GM12801 (cell line): ENCODE data around the gene RNH1.

ENCODE experiments used
- CTCF ChIP-seq: IDR thresholded peaks from one replicate; pipeline ENCODE4 v1.5.1; 2011; ENCODE audit warnings: control low read depth; ENCODE audit not compliant: insufficient read length; ENCODE audit errors: extremely low read depth

RNH1 gene

GRCh38 chr11:535519-536454 lies 28.7 kb upstream of the RNH1 start, which contains the start of gene HRAS:
Gene HRAS (minus strand): TSS chr11:535576.
- TF ChIP-seq CTCF = no peak

DNA sequence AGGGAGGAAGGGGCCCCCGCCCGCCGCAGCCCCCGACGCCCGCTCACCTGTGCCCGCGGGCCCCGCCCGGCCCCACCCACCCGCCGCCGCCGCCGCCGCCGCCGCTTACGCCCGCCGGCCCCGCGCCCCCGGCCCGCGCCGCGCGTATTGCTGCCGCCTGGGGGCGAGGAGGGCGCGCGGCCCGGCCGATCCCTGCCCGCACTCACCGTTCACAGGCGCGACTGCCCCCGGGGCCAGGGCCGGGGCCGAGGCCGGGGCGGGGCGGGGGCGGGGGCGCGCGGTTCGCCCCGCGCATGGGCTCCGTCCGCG lies 28.1 kb upstream of the RNH1 start:
- TF ChIP-seq CTCF = no peak

DNA sequence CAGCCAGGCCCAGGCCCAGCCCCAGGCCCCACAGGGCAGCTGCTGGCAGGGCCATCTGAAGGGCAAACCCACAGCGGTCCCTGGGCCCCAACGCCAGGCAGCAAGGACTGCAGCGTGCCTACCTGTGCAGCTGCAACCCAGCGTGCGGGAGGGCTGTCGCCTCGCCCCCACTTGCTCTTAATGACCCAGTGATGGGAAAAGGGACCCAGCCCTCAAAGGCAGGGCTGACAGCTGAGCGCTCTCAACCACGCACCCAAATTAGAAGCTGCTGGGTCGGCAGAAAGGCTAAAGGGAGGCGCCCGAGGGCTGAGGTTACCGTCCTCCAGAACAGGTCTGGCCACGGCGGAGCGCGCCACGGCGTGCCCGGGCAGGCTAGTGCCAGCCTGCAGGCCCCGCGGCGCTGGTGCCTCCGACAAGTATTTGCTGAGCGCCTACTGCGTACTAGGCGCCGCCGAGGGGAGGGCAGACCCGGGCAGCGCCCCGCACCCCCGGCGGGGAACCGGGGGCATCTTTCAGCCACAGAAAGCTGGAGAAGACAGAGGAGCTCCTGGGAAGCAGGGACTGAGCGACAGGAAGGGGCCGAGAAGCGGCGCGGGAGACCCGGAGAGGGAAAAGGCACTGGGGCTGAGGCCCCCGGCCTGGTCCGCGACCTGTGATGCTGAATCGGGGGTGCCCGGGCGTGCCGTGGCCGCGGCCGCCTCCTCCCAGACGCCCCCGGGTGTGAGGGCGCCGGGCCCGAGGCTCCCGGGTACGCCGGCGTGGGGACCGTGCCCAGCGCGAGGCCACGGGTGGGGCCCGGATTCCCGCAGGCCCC lies 27.6 kb upstream of the RNH1 start:
- no peak for TF ChIP-seq CTCF

- no peak for TF ChIP-seq CTCF
Observed at GRCh38 chr11:533586-534395, 26.7 kb upstream of the RNH1 start.

DNA sequence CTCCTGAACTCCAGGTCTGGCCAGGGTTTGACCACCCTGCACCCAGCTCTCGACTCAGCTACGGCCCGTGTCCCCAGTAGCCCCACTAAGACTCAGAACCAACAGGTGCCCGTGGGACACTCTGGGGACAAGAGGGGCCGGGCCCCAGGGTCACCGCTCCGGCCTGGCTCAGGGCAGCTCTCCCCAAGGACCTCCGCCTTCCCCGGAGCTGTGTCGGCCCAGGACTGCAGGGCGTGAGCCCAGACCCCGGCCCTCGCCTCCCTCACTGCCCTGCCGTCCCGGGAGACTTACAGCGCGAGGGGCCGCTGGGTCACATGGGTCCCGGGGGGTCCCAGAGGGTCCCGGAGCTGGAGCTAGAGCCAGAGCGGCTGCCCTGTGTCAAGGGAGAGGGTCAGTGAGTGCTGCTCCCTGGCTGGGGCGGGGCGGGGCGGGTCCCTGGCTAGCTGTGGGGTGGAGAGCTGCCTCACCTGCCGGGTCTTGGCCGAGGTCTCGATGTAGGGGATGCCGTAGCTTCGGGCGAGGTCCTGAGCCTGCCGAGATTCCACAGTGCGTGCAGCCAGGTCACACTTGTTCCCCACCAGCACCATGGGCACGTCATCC lies 26.0 kb upstream of the RNH1 start:
- TF ChIP-seq CTCF = no peak

GRCh38 chr11:532527-532985 lies 25.5 kb upstream of the RNH1 start:
- TF ChIP-seq CTCF = no peak
